ENCODE measurements around the gene SERPINC1.
"Not testable (repeated sequence)": the region's sequence is repeated elsewhere in the genome, so short reads cannot be mapped to it uniquely, and the experiment has no call there.

GRCh38 chr1:173862146-173862768 is 54.9 kb downstream of the SERPINC1 start:
- not testable (repeated sequence) for TF ChIP-seq CTCF (optimal IDR thresholded peaks at IDR 0.05 in 1 of 3, IDR thresholded peaks at IDR 0.05 in 1 of 3, conservative IDR thresholded peaks at IDR 0.05 in 1 of 3; ENCODE audit: extremely low read depth in 1 of 3, insufficient read depth in 2 of 3, low read length in 3 of 3); EZH2 (IDR thresholded peaks at IDR 0.05; ENCODE audit: low read length)

Measured in keratinocyte (primary cell).